IMR-90 (cell line): Measurements from ENCODE around the gene JPH3. TPM values are rescaled to one million over a fixed set of nuclear protein-coding genes. Genes with fewer than 3 reads are reported as not detected.

Experiments used
- ATAC-seq: fragments of 200-7000 bp; cut with Tn5 transposase; 2 replicates; pipeline ENCODE4 v1.9.1; 2020; ENCODE audit warnings: low read depth, mild to moderate bottlenecking, moderate library complexity
- BruUV-seq: library from RNA; stranded (reverse); fragments of 400-500 nt; replicated peaks from 2 replicates; lab custom pipeline; 2021; lab: Mats Ljungman, UMichigan
- CTCF ChIA-PET: fragments of 300-600 bp; formaldehyde crosslinking; extraction: SDS; loops from one replicate; lab custom pipeline; 2021; ENCODE audit warnings: antibody characterized with exemption; lab: Yijun Ruan, JAX
- POLR2A ChIA-PET: fragments of 300-600 bp; sonication (Branson Sonifier 250); formaldehyde crosslinking; loops from one replicate; lab custom pipeline; 2022; ENCODE audit warnings: antibody characterized with exemption; ENCODE audit not compliant: unreplicated experiment; lab: Charles Lee
- DNase-seq: peaks from one replicate; pipeline ENCODE4 v3.0.0; 2013
- H2AFZ ChIP-seq: replicated peaks from 2 replicates; pipeline ENCODE3; 2013; ENCODE audit warnings: low read length, mild to moderate bottlenecking; ENCODE audit not compliant: poor library complexity
- H2AK5ac ChIP-seq: 2 replicates; pipeline ENCODE4 v1.6.1; 2013; ENCODE audit warnings: low read depth, low read length, inconsistent platforms
- H2AK9ac ChIP-seq: replicated peaks from 2 replicates; pipeline ENCODE3; 2013; ENCODE audit warnings: mild to moderate bottlenecking, low read depth, low read length, moderate library complexity; ENCODE audit not compliant: poor library complexity
- H2BK120ac ChIP-seq: 2 replicates; pipeline ENCODE4 v1.6.1; 2013; ENCODE audit warnings: low read depth, low read length, inconsistent platforms
- H2BK15ac ChIP-seq: 3 replicates; pipeline ENCODE4 v1.6.1; 2013; ENCODE audit warnings: low read depth, low read length, inconsistent platforms
- H2BK20ac ChIP-seq: 2 replicates; pipeline ENCODE4 v1.6.1; 2013; ENCODE audit warnings: low read depth, mild to moderate bottlenecking, inconsistent platforms, low read length, moderate library complexity
- H2BK5ac ChIP-seq: 2 replicates; pipeline ENCODE4 v1.6.1; 2013; ENCODE audit warnings: mild to moderate bottlenecking, low read depth, low read length, inconsistent platforms; ENCODE audit not compliant: poor library complexity, severe bottlenecking
- H3K14ac ChIP-seq: replicated peaks from 2 replicates; pipeline ENCODE4 v1.6.1; 2013; ENCODE audit warnings: low read depth, low read length, inconsistent platforms
- H3K18ac ChIP-seq: 2 replicates; pipeline ENCODE4 v1.6.1; 2013; ENCODE audit warnings: low read depth, low read length, control low read depth
- H3K23ac ChIP-seq: 2 replicates; pipeline ENCODE4 v1.6.1; 2013; ENCODE audit warnings: low read depth, low read length, inconsistent platforms
- H3K27ac ChIP-seq: 2 replicates; pipeline ENCODE4 v1.5.1; 2013; ENCODE audit warnings: mild to moderate bottlenecking, control low read depth, low read length; ENCODE audit not compliant: insufficient read depth
- H3K27me3 ChIP-seq: 2 replicates; pipeline ENCODE4 v1.6.1; 2013; ENCODE audit warnings: low read length; ENCODE audit not compliant: control insufficient read depth, insufficient read depth
- H3K36me3 ChIP-seq: 2 replicates; pipeline ENCODE4 v1.6.1; 2013; ENCODE audit warnings: low read length, mixed read lengths; ENCODE audit not compliant: control insufficient read depth, insufficient read depth
- H3K4ac ChIP-seq: 2 replicates; pipeline ENCODE4 v1.6.1; 2013; ENCODE audit warnings: low read depth, low read length, inconsistent platforms
- H3K4me1 ChIP-seq: 2 replicates; pipeline ENCODE4 v1.6.1; 2013; ENCODE audit warnings: low read length, mixed read lengths; ENCODE audit not compliant: control insufficient read depth, insufficient read depth
- H3K4me2 ChIP-seq: 2 replicates; pipeline ENCODE4 v1.6.1; 2013; ENCODE audit warnings: low read depth, mild to moderate bottlenecking, control low read depth, low read length, moderate library complexity
- H3K4me3 ChIP-seq: 2 replicates; pipeline ENCODE4 v1.5.1; 2013; ENCODE audit warnings: low read depth, mild to moderate bottlenecking, control low read depth, low read length, moderate library complexity; ENCODE audit not compliant: insufficient read depth
- H3K56ac ChIP-seq: 2 replicates; pipeline ENCODE4 v1.6.1; 2013; ENCODE audit warnings: low read length, inconsistent platforms; ENCODE audit not compliant: insufficient read depth; ENCODE audit errors: extremely low read depth
- H3K79me1 ChIP-seq, 2 experiments: 2 replicates each; pipeline ENCODE4 v1.6.1; 2013; ENCODE audit warnings: low read length in 2 of 2, inconsistent platforms in 1 of 2, low read depth in 1 of 2
- H3K9ac ChIP-seq: 2 replicates; pipeline ENCODE4 v1.6.1; 2013; ENCODE audit warnings: low read depth, low read length, control low read depth
- H3K9me1 ChIP-seq: 2 replicates; pipeline ENCODE4 v1.6.1; 2013; ENCODE audit warnings: low read length, inconsistent platforms; ENCODE audit not compliant: insufficient read depth
- H3K9me3 ChIP-seq: 2 replicates; pipeline ENCODE4 v1.6.1; 2013; ENCODE audit warnings: low read length; ENCODE audit not compliant: control insufficient read depth, insufficient read depth
- H4K20me1 ChIP-seq: 2 replicates; pipeline ENCODE4 v1.6.1; 2013; ENCODE audit warnings: low read length, inconsistent platforms; ENCODE audit not compliant: insufficient read depth
- H4K5ac ChIP-seq: 2 replicates; pipeline ENCODE4 v1.6.1; 2013; ENCODE audit warnings: mild to moderate bottlenecking, low read depth, low read length, control low read depth
- H4K8ac ChIP-seq, 2 experiments: 2 replicates each; pipeline ENCODE4 v1.6.1; 2013; ENCODE audit warnings: low read depth in 2 of 2, low read length in 2 of 2, control low read depth in 1 of 2, inconsistent platforms in 1 of 2
- H4K91ac ChIP-seq: 2 replicates; pipeline ENCODE4 v1.6.1; 2013; ENCODE audit warnings: low read depth, low read length, inconsistent platforms; ENCODE audit not compliant: insufficient read depth
- BHLHE40 ChIP-seq: fragments of 150-350 bp; IDR thresholded peaks from 2 replicates; pipeline ENCODE4 v1.6.1; 2016; ENCODE audit warnings: mild to moderate bottlenecking, low read depth, low read length
- CEBPB ChIP-seq: IDR thresholded peaks from 2 replicates; pipeline ENCODE4 v1.6.1; 2012; ENCODE audit warnings: low read depth, low read length, improper control_type of control experiment
- CHD1 ChIP-seq: IDR thresholded peaks from 2 replicates; pipeline ENCODE4 v1.6.1; 2012; ENCODE audit warnings: low read depth, low read length, improper control_type of control experiment
- FOS ChIP-seq: fragments of 150-350 bp; IDR thresholded peaks from 2 replicates; pipeline ENCODE4 v1.6.1; 2016; ENCODE audit warnings: low read depth, low read length
- MAFK ChIP-seq: IDR thresholded peaks from 2 replicates; pipeline ENCODE4 v1.6.1; 2012; ENCODE audit warnings: low read depth, low read length, improper control_type of control experiment
- POLR2A ChIP-seq: IDR thresholded peaks from 2 replicates; pipeline ENCODE4 v1.6.1; 2012; ENCODE audit warnings: mild to moderate bottlenecking, low read depth, low read length
- RAD21 ChIP-seq: IDR thresholded peaks from 2 replicates; pipeline ENCODE4 v1.6.1; 2012; ENCODE audit warnings: low read length, improper control_type of control experiment
- RCOR1 ChIP-seq: IDR thresholded peaks from 2 replicates; pipeline ENCODE4 v1.6.1; 2012; ENCODE audit warnings: mild to moderate bottlenecking, low read length, improper control_type of control experiment; ENCODE audit not compliant: insufficient replicate concordance
- SMC3 ChIP-seq: fragments of 150-350 bp; IDR thresholded peaks from 2 replicates; pipeline ENCODE4 v1.6.1; 2016; ENCODE audit warnings: low read depth, mild to moderate bottlenecking, antibody characterized with exemption, low read length, moderate library complexity
- WGBS, 2 experiments: methylation state at CpG; one replicate each; pipeline versions ENCODE4 v1.1.5 to v1.1.7; 2013; ENCODE audit warnings: missing lambda C conversion rate in 2 of 2; ENCODE audit not compliant: insufficient read length in 1 of 2; ENCODE audit errors: extremely low coverage in 2 of 2; 5-methylcytosine and 5-hydroxymethylcytosine counted together
- dilution Hi-C: fragments of 300-500 bp; cut with HindIII; formaldehyde crosslinking; loops from one replicate; pipeline ENCODE4 v1.14.3; 2018; ENCODE audit warnings: low sequenced_read_pairs; ENCODE audit not compliant: unreplicated experiment
- in situ Hi-C: fragments of 300-500 bp; cut with MboI; formaldehyde crosslinking; loops from 3 replicates; pipeline ENCODE4 v1.14.3; 2019; ENCODE audit warnings: low sequenced_read_pairs, inconsistent platforms, mixed read lengths
- intact Hi-C: fragments of 100-400 bp; cut with micrococcal nuclease; formaldehyde crosslinking; loops from 2 replicates; pipeline ENCODE4 v1.10.0; 2022
- polyA plus RNA-seq, 3 experiments: library from polyadenylated mRNA; depleted of rRNA; stranded (reverse); fragments of >200 nt; gene quantifications; 2 replicates each; pipeline ENCODE4 v1.2.3, GENCODE V29; 2012; ENCODE audit warnings: low replicate concordance in 1 of 3
- total RNA-seq: library from RNA; depleted of rRNA; stranded (reverse); fragments of >200 nt; gene quantifications from 2 replicates; pipeline ENCODE4 v1.2.3, GENCODE V29; 2012
- TF ChIP-seq, protein P1 (sequence below): conservative IDR thresholded peaks from 2 replicates; pipeline ENCODE4 v1.5.1; 2012; ENCODE audit warnings: mild to moderate bottlenecking, low read depth, low read length, improper control_type of control experiment
- TF ChIP-seq, protein P2 (sequence below): fragments of 150-350 bp; IDR thresholded peaks from 2 replicates; pipeline ENCODE4 v1.6.1; 2016; ENCODE audit warnings: low read depth, mild to moderate bottlenecking, low read length, moderate library complexity, borderline replicate concordance
- TF ChIP-seq, protein P3 (sequence below): fragments of 150-350 bp; IDR thresholded peaks from 2 replicates; pipeline ENCODE4 v1.6.1; 2017; ENCODE audit warnings: mild to moderate bottlenecking, antibody characterized with exemption, low read length, low read depth

JPH3 gene
- total and polyA plus RNA-seq, 2 of the 4 experiments (the other 2 are of a cell fraction) = 0.03 TPM; not detected in 1

DNA sequence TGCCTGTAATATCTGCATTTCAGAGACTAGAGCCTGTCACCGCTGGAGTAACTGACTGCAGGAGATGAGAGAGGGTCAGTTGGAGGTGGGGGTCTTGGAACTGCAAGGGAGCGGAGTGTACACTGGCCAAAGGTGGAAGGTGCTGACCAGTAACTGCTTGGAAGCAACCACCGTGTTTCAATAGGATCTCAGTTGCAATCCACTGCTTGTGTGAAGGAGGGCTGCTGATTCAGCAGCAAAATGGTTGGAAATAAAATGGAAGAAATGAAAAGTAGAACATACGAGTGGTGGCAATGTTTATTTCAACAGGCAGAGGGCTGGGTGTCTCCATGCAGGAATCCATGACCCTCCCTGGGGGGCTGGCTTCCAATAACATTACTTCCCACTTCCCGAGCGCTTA, 2.1 kb upstream of the JPH3 start:
- peaks cover 68% of the 10 kb centered on the region for H3K27me3 ChIP-seq
- no peak overlapping the region for H2BK5ac ChIP-seq
- H3K9ac ChIP-seq = no peak overlapping the region
- no peaks in the 10 kb centered on the region for H3K36me3 ChIP-seq
- no peak overlapping the region for H4K5ac ChIP-seq
- peaks cover 10% of the 10 kb centered on the region for H3K9me3 ChIP-seq
- no peak overlapping the region for H3K4me3 ChIP-seq
- dilution Hi-C loops = no loop called here
- H3K9me1 ChIP-seq = no peaks in the 10 kb centered on the region
- H2AFZ ChIP-seq = no peak overlapping the region
- H4K20me1 ChIP-seq = no peaks in the 10 kb centered on the region
- H2AK9ac ChIP-seq = no peak overlapping the region
- ChIA-PET POLR2A (no interaction called here), CTCF (no interaction called here)
- TF ChIP-seq SMC3 = no peak
- TF ChIP-seq FOS = no peak
- TF ChIP-seq BHLHE40 = no peak
- TF ChIP-seq, protein P1, sequence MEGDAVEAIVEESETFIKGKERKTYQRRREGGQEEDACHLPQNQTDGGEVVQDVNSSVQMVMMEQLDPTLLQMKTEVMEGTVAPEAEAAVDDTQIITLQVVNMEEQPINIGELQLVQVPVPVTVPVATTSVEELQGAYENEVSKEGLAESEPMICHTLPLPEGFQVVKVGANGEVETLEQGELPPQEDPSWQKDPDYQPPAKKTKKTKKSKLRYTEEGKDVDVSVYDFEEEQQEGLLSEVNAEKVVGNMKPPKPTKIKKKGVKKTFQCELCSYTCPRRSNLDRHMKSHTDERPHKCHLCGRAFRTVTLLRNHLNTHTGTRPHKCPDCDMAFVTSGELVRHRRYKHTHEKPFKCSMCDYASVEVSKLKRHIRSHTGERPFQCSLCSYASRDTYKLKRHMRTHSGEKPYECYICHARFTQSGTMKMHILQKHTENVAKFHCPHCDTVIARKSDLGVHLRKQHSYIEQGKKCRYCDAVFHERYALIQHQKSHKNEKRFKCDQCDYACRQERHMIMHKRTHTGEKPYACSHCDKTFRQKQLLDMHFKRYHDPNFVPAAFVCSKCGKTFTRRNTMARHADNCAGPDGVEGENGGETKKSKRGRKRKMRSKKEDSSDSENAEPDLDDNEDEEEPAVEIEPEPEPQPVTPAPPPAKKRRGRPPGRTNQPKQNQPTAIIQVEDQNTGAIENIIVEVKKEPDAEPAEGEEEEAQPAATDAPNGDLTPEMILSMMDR = no peak
- no peak for TF ChIP-seq POLR2A
- no peak for TF ChIP-seq MAFK
- TF ChIP-seq CEBPB = no peak
- no peak for TF ChIP-seq RCOR1
- TF ChIP-seq, protein P2, sequence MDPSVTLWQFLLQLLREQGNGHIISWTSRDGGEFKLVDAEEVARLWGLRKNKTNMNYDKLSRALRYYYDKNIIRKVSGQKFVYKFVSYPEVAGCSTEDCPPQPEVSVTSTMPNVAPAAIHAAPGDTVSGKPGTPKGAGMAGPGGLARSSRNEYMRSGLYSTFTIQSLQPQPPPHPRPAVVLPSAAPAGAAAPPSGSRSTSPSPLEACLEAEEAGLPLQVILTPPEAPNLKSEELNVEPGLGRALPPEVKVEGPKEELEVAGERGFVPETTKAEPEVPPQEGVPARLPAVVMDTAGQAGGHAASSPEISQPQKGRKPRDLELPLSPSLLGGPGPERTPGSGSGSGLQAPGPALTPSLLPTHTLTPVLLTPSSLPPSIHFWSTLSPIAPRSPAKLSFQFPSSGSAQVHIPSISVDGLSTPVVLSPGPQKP = no peak
- TF ChIP-seq, protein P3, sequence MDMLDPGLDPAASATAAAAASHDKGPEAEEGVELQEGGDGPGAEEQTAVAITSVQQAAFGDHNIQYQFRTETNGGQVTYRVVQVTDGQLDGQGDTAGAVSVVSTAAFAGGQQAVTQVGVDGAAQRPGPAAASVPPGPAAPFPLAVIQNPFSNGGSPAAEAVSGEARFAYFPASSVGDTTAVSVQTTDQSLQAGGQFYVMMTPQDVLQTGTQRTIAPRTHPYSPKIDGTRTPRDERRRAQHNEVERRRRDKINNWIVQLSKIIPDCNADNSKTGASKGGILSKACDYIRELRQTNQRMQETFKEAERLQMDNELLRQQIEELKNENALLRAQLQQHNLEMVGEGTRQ = no peak
- no peak for TF ChIP-seq RAD21
- no peak for TF ChIP-seq CHD1
- intact Hi-C loops = no loop called here
- no peak overlapping the region for H2BK15ac ChIP-seq
- no peak overlapping the region for H3K18ac ChIP-seq
- no peak overlapping the region for H3K4me2 ChIP-seq
- BruUV-seq = no TSS peak
- no peak overlapping the region for H4K91ac ChIP-seq
- no peak overlapping the region for H2AK5ac ChIP-seq
- H4K8ac ChIP-seq = no peak overlapping the region
- H2BK120ac ChIP-seq = no peak overlapping the region
- H3K14ac ChIP-seq = no peak overlapping the region
- in situ Hi-C loops = no loop called here
- H3K23ac ChIP-seq = no peak overlapping the region
- no peak overlapping the region for H3K4ac ChIP-seq
- no peak for ATAC-seq
- no peak overlapping the region for H2BK20ac ChIP-seq
- no peaks in the 10 kb centered on the region for H3K79me1 ChIP-seq
- H3K56ac ChIP-seq = no peak overlapping the region
- WGBS, 2 experiments = 58% methylated on average over 4 of the region's 6 CpGs; no CpG with 5 or more reads in 1 of the 2 experiments
- no peak for DNase-seq
- H3K4me1 ChIP-seq = no peaks in the 10 kb centered on the region
- H3K27ac ChIP-seq = no peak overlapping the region
